ENCODE measurements around the gene TTC17. TPM values are rescaled to one million over a fixed set of nuclear protein-coding genes. Genes with fewer than 3 reads are reported as not detected.
"Not testable (repeated sequence)": the region's sequence is repeated elsewhere in the genome, so short reads cannot be mapped to it uniquely, and the experiment has no call there.

The TTC17 gene
- total RNA-seq, 1 donor from 2014 or later: 183 TPM

GRCh38 chr11:43427971-43428370 lies 69.3 kb downstream of the TTC17 start:
- no peak for TF ChIP-seq EZH2phosphoT487 (IDR thresholded peaks at IDR 0.05)
- TF ChIP-seq EZH2 (IDR thresholded peaks at IDR 0.05): no peak
- TF ChIP-seq CTCF (IDR thresholded peaks at IDR 0.05): no peak
- Histone ChIP-seq H3K27me3 (no peaks in the 10 kb centered on the region), H3K79me2 (ENCODE audit: low read depth) (no peaks in the 10 kb centered on the region), H3K4me2 (no peak overlapping the region), H3K9me3 (ENCODE audit: low read depth) (no peaks in the 10 kb centered on the region), H3K36me3 (no peaks in the 10 kb centered on the region), H3K4me1 (no peaks in the 10 kb centered on the region), H2AFZ (replicated peaks) (no peak overlapping the region), H3F3A (ENCODE audit: low read depth) (no peaks in the 10 kb centered on the region), H3K27ac (no peak overlapping the region), H3K9ac (no peak overlapping the region), H3K4me3 (no peak overlapping the region), H4K20me1 (ENCODE audit: low read depth) (no peaks in the 10 kb centered on the region)
- no peak for DNase-seq (ENCODE audit: low spot score)
- Mint-ChIP-seq H3K4me1 (no peaks in the 10 kb centered on the region), H3K4me3 (no peak overlapping the region), H3K27me3 (ENCODE audit: insufficient read depth, low read depth) (no peaks in the 10 kb centered on the region), H3K9me3 (no peaks in the 10 kb centered on the region), H3K27ac (no peak overlapping the region), H3K36me3 (peaks cover 8% of the 10 kb centered on the region)

- not testable (repeated sequence) for H3K27me3 Mint-ChIP-seq (ENCODE audit: insufficient read depth, low read depth); H3K9me3 ChIP-seq (ENCODE audit: low read depth); H2AFZ ChIP-seq (replicated peaks); H3K4me3 Mint-ChIP-seq; H3K27ac ChIP-seq; H3K79me2 ChIP-seq (ENCODE audit: low read depth); H3K36me3 ChIP-seq; H3K27me3 ChIP-seq; DNase-seq (ENCODE audit: low spot score); H3K4me1 ChIP-seq; H3K4me3 ChIP-seq; H3K4me1 Mint-ChIP-seq; H3K27ac Mint-ChIP-seq; H3K4me2 ChIP-seq; H3K9me3 Mint-ChIP-seq; H4K20me1 ChIP-seq (ENCODE audit: low read depth); H3K9ac ChIP-seq; H3F3A ChIP-seq (ENCODE audit: low read depth)
- peaks cover 12% of the 10 kb centered on the region for H3K36me3 Mint-ChIP-seq
Observed at GRCh38 chr11:43430916-43431315, 72.2 kb downstream of the TTC17 start.

DNA sequence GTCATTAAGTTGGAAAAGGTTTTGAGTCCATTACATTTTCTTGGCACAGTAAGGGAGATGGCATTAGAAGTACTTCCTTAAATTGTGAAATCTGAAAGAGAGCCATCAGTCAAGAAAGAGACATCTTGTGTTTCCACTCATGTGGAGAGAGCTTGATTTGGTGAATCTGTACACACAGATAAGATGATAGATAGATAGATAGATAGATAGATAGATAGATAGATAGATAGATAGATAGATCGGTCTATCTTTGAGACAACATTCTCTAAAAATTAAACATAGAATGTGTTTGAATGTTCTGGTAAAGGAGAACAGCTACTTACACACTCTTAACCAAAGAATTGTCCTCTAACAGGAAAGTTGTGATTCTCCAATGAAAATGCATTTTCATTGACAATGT lies 76.2 kb downstream of the TTC17 start:
- H3K4me1 ChIP-seq: no peaks in the 10 kb centered on the region
- no peak overlapping the region for H2AFZ ChIP-seq (replicated peaks)
- H3K4me3 ChIP-seq: no peak overlapping the region
- no peaks in the 10 kb centered on the region for H3K36me3 ChIP-seq
- Mint-ChIP-seq H3K9me3 (no peaks in the 10 kb centered on the region), H3K36me3 (peaks cover 32% of the 10 kb centered on the region), H3K27ac (no peak overlapping the region), H3K27me3 (ENCODE audit: insufficient read depth, low read depth) (no peaks in the 10 kb centered on the region), H3K4me1 (no peaks in the 10 kb centered on the region), H3K4me3 (no peak overlapping the region)
- no peaks in the 10 kb centered on the region for H4K20me1 ChIP-seq (ENCODE audit: low read depth)
- no peak overlapping the region for H3K4me2 ChIP-seq
- TF ChIP-seq EZH2phosphoT487 (IDR thresholded peaks at IDR 0.05): no peak
- TF ChIP-seq EZH2 (IDR thresholded peaks at IDR 0.05): no peak
- TF ChIP-seq CTCF (IDR thresholded peaks at IDR 0.05): no peak
- no peaks in the 10 kb centered on the region for H3F3A ChIP-seq (ENCODE audit: low read depth)
- no peaks in the 10 kb centered on the region for H3K9me3 ChIP-seq (ENCODE audit: low read depth)
- H3K27ac ChIP-seq: no peak overlapping the region
- no peaks in the 10 kb centered on the region for H3K27me3 ChIP-seq
- H3K9ac ChIP-seq: no peak overlapping the region
- H3K79me2 ChIP-seq (ENCODE audit: low read depth): no peaks in the 10 kb centered on the region
- no peak for DNase-seq (ENCODE audit: low spot score)

DNA sequence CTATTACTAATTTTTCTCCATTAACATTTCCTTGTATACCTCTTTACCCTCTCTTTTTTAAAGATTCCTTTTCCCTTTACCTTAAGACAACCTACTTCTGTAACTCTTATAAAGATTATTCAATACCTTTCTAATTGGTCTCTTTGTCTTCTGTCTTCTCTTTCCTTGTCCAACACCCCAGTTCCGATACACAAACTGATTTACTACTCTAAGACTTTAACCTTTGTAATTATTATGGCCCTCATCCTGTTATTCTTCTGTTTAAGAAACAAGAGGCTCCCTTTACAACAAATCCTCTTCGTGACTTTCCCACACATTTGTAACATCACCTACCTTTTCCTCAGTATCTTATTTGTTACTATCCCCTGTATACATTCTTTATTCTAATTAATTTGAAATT lies 81.8 kb downstream of the TTC17 start:
- no peaks in the 10 kb centered on the region for H3F3A ChIP-seq (ENCODE audit: low read depth)
- DNase-seq (ENCODE audit: low spot score): no peak
- H3K4me1 ChIP-seq: no peaks in the 10 kb centered on the region
- TF ChIP-seq EZH2 (IDR thresholded peaks at IDR 0.05) (no peak), EZH2phosphoT487 (IDR thresholded peaks at IDR 0.05) (no peak), CTCF (IDR thresholded peaks at IDR 0.05) (no peak)
- H3K27ac ChIP-seq: no peak overlapping the region
- Mint-ChIP-seq H3K9me3 (no peaks in the 10 kb centered on the region), H3K4me3 (no peak overlapping the region), H3K27me3 (ENCODE audit: insufficient read depth, low read depth) (no peaks in the 10 kb centered on the region), H3K27ac (no peak overlapping the region), H3K36me3 (peaks cover 36% of the 10 kb centered on the region), H3K4me1 (no peaks in the 10 kb centered on the region)
- H3K79me2 ChIP-seq (ENCODE audit: low read depth): no peaks in the 10 kb centered on the region
- no peaks in the 10 kb centered on the region for H3K9me3 ChIP-seq (ENCODE audit: low read depth)
- no peak overlapping the region for H3K4me2 ChIP-seq
- no peaks in the 10 kb centered on the region for H3K27me3 ChIP-seq
- H3K4me3 ChIP-seq: no peak overlapping the region
- H2AFZ ChIP-seq (replicated peaks): no peak overlapping the region
- H3K9ac ChIP-seq: no peak overlapping the region
- peaks cover 17% of the 10 kb centered on the region for H3K36me3 ChIP-seq
- no peaks in the 10 kb centered on the region for H4K20me1 ChIP-seq (ENCODE audit: low read depth)
